Measurements from ENCODE around the gene TSPAN8.
"Not testable (repeated sequence)": the region's sequence is repeated elsewhere in the genome, so short reads cannot be mapped to it uniquely, and the experiment has no call there.

The TSPAN8 gene

DNA sequence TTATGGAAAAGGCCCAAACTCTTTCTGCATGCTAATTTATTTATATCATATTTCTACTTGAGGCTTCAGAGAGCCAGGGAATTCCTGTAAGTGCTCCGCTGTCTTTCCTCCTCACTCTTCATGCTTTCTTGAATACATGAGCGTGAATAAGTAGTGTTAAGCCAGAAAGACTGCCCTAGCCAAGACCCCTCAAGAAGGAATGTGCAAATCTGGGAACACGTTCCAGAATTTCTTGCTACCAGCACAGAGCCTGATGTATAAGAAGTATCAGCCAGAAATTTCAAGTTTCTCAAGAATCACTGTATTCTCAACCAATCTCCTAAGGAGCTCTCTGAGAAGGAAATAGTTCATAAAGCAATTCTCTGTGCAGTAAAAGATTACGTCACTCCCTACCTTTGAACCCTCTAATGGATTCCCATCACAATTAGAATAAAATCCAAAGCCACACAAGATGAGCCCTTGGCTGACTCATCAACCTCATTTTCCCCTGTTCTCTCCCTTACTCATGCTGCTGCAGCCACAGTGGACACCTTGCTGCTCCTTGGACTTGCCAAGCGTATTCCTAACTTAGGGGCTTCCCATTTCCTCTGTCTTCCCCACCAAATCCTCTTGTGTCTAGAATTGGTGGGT lies 6.9 kb upstream of the TSPAN8 start:
- no peak overlapping the region for H3K4me3 ChIP-seq (ENCODE audit: low read depth, low read length)

DNA sequence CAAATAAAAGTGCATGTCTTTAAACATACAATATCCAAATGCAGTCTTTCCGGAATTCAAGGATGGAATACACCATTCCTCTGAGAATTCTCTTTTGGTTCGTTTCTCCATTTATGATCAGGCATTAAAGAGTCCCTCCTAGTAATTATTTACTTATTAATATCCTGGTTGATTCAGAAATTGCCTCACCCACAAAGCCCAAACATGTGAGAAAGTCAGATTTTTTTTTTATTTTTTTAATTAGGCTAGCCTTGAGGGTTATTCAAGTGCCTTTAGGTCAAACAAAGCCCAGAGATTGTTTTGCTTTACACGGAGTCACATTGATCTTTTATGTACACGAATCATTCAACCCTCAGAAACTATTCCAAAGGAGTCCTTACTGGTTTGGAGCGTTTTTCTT lies 6.4 kb upstream of the TSPAN8 start:
- H3K4me3 ChIP-seq (ENCODE audit: low read depth, low read length), result no peak overlapping the region

DNA sequence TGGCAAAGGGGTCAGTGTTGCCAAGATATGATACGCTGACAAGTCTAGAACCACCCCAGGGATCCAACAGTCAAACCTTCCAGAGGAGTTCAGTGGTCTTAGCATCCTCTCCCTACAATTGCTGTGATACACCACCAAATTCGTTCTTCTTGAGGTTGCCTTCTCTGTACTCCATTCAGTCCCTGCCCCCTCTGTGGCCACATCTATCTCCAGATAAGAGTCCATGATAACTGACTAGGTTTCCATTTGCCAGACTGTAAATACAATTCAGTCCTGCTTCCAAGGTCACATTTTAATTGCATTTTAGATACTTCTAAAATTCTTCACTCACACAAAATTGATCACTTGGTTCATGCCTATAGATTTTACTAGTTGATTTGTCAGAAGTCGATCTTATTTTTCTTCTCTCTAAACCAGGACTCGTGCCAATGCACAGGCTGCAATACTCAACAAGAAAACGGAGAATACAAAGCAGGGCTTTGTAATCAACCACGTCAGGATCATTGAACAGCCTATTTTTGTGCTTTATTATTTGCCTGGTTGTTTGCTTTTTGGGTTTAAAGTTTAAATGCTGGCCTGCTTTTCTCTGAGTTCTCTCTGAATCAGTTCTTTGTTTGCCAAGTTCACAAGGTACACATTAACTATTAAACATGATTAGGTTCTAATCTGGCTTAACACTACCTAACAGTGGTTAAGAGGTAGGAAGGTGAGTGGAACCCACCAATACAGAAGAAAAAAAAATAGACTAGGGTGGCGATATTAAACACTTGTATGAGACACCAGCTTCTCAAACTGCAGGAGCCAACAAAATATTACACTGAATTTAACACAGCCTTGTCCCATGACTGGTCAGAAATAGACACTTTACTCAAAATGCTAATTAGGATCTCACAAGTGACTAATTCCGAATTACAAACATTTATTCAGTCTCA lies 5.3 kb upstream of the TSPAN8 start:
- no peak overlapping the region for H3K4me3 ChIP-seq (ENCODE audit: low read depth, low read length)

DNA sequence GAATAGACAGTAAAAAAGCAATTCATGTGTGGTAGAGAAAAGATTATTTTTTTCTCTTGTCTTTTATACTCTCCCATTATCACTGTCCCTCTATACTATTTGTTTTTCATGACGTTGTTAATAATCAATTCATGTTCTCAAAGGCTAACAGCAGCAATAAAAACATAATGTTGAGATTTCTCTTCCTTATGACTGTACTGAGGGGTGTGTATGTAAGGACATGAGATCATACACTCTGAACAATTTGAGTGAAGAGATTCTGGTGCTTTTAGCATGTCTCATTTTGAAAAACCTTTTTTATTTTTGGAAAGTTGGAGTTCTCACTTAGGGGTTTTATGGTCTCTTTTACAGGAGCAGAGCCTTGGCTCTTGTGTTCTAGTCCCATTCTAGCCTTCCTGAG lies 3.8 kb upstream of the TSPAN8 start:
- H3K4me3 ChIP-seq (ENCODE audit: low read depth, low read length), result no peak overlapping the region

DNA sequence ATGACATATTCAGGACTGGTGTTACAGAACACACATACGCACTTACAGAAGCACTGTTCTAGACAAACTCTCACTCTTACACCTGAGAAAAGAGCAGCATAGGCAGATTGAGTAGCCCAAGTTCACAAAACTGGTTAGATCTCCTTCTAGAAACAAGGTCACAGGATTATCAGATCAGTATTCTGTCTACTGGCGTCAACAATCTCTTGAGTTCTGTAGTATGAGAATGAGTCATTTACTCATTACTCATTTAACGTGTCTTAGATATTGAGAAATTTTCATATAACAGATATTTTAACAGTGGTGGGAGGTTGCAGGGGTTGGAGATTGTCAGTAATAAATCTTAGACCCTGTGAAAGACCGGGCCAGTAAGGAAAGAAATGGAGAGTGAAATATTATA lies 2.8 kb upstream of the TSPAN8 start:
- no peak overlapping the region for H3K4me3 ChIP-seq (ENCODE audit: low read depth, low read length)

DNA sequence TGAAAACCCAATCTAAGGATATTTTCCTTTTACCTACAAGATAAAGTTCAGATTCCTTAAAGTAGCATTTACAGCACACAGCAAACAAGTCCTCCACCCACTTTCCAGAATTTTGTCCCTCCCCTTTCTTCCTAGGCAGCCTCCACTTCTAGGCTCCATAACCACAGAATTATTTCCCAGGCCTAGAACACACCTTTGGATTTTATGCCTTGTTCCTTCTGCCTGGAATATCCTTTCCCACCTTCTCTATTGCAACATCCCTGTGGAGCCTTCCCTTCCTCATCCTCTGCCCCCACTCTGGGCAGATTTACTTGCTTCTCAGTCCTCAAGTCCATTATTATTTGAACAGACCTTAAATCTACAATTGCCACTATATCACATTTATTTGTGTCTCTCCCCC lies 2.1 kb upstream of the TSPAN8 start:
- H3K4me3 ChIP-seq (ENCODE audit: low read depth, low read length), result no peak overlapping the region

DNA sequence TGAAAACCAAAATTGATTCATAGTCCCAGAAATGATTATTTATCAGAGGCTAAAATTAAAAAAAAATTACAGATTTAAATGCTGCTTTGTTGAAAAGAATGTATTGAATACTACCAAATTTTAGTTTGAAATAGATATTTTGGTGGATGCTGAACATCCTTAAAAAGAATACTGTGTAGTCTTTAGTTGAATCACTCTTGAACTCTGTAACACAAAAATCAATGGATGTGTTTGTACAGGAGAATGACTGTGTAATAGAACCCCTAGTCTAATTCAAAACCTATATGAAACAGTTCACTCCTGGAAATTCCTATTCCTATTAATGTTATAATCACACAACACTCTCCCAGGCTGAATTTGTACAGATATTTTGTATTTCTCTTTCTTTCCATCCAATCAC lies 1.5 kb upstream of the TSPAN8 start:
- no peak overlapping the region for H3K4me3 ChIP-seq (ENCODE audit: low read depth, low read length)

DNA sequence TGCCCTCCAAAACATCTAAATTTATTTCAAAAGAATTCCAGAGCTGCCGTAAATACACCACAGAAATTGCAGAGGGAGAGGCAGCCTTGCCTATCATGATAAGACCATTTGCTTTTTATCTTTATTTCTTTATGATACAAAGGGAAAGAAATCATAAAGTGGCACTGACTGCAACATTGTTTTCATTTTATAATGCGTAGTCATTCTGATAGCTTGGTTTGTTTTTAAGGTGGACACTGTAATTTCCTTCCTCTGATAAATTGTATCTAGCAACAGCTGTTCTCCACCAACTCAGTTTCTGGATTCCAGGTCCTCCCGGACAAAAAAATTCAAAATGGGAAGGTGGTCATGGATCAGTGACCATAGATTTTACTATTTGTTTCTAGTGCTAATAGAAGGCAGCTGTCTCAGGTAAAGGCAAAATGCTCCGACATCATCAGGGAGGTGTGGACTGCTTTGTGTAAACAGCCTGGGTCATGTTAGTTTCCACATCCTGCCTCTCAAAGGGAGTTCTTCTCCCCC lies 623 bp upstream of the TSPAN8 start:
- H3K4me3 ChIP-seq (ENCODE audit: low read depth, low read length), result no peak overlapping the region

DNA sequence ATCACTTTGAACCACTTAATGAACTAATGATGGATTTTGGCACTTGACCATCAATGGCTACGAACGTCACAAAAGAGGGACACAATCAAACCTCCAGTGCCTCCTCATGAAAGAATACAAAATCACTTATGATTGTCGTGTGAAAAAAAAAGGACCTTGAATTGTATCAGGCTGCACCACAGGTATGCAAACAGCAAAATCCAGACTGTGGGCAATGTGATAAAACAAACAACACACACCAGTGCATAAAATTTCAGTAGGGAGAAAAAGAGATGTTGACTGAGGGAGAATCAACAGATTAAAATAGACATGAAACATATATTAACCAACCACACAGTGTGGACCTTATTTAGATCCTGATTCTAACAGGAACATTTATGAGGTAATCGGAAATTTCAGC lies 2.6 kb downstream of the TSPAN8 start:
- no peak overlapping the region for H3K4me3 ChIP-seq (ENCODE audit: low read depth, low read length)

DNA sequence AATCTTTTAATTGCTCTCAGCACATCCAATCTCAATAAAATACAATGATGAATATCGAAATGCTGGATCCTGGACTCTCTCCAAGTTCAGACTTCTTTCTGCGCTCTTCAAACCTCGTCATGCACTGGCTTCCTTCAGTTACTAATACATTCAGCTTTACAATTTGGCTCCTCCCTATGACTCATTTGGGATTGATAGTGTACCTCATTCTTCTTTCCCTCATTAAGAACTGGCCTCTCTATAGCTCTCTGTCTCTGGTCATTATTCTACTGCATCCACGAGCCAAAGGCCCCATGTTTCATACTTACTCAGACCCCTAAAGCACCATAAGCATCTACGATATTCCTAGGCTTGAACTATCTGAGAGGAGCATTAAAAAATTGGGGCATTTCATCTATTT lies 4.9 kb downstream of the TSPAN8 start:
- H3K4me3 ChIP-seq (ENCODE audit: low read depth, low read length), result no peak overlapping the region

DNA sequence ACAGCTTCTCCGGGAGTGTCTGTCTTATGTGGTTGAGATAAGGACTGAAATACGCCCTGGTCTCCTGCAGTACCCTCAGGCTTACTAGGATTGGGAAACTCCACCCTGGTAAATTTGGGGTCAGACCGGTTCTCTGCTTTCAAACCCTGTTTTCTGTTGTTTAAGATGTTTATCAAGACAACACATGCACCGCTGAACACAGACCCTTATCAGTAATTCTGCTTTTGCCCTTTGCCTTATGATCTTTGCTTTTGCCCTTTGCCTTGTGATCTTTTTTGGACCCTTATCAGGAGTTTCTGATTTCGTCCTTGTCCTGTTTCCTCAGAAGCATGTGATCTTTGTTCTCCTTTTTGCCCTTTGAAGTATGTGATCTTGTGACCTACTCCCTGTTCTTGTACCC lies 7.8 kb downstream of the TSPAN8 start:
- not testable (repeated sequence) for H3K4me3 ChIP-seq (ENCODE audit: low read depth, low read length)

DNA sequence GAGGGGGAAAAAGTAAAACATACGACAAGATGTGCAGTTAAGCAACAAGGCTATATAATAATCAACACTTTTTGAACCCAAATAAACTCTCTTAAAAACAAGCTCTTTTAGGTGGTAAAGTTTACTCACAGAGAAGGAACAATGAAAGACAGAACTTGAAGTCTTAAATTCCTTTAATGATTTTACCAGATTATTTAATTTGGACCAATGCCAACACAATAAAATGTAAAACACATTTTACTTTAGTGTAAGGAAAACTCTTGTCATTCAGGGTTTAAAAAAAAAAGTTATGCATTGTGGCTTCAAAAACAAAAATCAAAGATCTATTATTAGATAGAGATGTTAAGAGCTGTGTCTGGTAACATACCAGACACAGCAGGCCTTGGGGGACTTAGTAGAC lies 13.1 kb downstream of the TSPAN8 start:
- no peak overlapping the region for H3K4me3 ChIP-seq (ENCODE audit: low read depth, low read length)

DNA sequence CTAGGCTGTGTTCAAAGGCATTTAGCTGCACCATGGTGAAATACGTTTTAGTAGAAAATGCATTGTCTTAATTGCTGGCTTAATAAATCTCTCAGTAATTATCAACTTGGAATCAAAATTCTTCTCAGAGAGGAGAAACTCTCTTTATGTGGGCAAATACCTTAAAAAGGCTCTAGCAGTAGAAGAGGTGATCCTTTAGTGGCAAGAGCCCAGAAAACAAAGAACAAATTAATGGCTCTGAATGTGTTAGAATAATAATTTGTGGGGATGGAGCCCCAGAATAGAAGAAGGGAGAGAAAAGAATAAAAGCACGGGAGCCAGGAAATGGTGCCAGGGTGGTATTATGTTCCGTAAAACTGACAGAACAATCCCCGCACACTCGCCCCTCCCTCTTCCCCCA lies 14.8 kb downstream of the TSPAN8 start:
- no peak overlapping the region for H3K4me3 ChIP-seq (ENCODE audit: low read depth, low read length)

DNA sequence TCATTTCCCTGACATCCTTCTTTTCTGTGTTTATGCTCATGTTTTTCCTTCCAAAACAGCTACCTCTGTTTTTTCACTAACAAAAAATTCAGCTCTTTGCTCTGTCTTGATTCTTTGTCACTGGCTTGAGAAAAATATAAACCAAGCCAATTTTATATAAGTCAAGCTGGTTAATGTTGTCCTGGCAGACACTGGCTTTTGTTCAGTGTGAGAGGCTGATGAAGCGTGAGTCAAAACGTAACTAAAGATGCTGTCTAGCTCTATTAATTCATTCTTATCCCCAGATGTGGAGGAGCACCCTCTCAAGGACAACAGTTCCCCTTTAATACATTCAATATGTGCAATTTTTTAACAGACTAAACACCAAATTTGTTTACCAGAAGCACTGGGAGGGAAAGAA lies 15.8 kb downstream of the TSPAN8 start:
- H3K4me3 ChIP-seq (ENCODE audit: low read depth, low read length), result no peak overlapping the region

DNA sequence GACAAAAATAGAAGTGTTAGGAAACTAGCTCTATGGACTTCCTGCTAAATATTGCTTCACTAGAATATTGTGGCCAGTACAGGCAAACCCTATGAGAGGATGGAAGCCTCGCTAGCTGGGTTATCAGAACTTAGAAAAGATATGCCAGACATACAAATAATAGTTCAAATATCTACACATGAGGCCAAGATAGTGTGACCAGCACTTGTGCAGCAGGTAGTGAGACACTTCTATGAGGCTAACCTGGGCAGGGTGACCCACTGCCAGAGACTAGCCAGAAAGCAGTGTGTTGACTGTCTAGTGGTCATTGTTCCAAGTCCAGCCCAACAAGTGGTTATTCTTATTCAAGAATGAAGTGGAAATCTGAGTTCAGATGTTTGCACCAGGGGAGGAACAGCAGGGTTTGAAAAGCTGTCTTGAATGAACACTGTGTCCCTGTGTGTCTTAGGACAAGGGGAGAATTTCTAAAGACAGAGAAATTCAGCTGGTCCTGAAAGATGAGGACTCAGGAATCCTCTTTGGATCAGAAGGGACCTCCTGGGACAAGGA lies 16.3 kb downstream of the TSPAN8 start:
- no peak overlapping the region for H3K4me3 ChIP-seq (ENCODE audit: low read depth, low read length)

DNA sequence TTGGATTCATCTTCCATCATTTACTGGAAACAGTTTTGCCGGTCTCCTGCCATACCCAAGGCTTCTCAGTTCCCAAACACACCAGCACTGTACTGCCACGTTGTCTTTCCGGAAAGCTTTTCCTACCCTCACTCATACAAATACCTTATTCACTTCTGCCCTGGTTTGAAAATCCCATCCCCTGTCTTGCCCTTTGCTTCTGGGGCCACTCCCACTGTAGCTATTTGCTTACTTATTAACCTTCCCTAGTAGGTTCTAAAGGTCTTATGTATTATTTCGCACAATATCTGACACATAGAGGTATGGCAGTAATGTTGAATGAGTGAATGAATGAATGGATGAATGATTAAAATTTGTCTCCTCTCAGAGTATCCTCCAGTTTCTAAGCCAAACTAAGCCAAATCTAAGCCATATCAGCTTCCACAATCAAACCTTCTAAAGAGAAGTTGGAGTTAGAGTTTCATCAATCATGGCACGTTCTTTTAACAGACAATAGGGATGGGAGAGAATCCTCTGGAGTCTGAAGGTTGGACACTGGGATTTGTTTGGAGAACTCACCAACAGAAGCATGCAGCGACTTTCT lies 18.6 kb downstream of the TSPAN8 start:
- no peak overlapping the region for H3K4me3 ChIP-seq (ENCODE audit: low read depth, low read length)

DNA sequence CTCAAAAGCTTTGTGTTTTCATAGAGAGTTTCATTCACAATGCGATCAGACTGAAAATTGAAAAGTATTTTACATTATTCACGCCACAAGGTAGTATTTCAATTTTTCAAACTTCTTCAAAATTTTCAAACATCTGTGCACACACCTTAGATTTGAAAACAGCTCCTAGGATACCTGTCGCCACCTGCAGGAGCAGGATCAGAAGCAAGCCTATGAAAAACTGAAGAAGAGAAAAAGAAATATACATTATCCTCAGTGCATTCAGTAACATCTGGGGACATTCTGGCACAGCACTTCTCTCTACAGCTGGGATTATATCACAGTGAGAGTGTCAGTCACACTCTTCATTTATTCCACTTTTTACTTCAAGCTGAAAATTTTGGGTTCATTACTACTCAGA lies 19.8 kb downstream of the TSPAN8 start:
- H3K4me3 ChIP-seq (ENCODE audit: low read depth, low read length), result no peak overlapping the region

DNA sequence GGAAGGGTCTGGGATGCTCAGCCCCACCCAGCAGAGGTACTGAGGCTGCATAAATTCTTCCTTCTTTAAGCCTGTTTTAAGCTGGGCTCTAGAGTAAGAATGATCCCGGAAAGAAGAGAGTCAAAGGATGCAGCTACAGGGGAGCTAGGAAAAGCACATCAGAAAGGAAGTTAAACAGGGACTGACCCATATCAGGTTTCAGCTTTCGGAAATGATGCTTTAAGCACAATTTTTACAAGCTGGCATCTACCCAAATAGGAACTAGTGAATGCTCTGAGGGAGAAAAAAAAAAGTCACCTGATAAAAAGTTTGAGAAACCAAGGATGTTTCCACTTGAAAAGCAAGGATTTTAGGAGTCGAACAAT lies 22.0 kb downstream of the TSPAN8 start:
- no peak overlapping the region for H3K4me3 ChIP-seq (ENCODE audit: low read depth, low read length)

DNA sequence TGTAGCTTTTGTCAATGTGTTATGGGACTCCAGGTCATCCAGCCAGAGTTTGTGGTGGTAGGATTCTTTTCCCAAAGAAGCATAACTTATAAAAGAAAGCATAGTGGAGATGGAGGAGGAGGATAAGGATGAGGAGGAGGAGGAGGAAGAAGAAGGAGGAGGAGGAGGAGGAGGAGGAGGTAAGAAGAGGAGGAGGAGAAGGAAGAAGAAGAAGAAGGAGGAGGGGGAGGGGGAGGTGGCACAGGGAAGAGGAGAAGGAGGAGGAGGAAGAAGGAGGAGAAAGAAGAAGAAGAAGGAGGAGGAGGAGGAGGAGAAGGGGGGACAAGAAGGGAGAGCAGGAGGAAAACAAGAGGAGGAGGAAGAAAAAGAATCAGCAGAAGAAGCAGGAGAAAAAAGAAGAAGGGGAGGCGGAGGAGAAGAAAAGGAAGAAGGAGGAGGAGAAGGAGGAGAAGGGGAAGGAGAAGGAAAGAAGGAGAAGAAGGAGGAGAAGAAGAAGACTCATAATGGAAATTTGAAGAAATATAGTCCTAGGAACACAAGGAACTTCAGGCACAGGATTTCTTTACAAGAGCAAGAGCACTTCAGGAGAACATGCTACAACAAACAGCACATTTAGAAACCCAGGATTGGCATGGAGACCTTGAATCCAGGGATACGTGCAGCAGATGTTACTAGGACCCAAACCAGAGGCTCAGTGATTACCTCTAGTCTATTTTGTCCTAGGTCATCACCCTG lies 22.6 kb downstream of the TSPAN8 start:
- no peak overlapping the region for H3K4me3 ChIP-seq (ENCODE audit: low read depth, low read length)

DNA sequence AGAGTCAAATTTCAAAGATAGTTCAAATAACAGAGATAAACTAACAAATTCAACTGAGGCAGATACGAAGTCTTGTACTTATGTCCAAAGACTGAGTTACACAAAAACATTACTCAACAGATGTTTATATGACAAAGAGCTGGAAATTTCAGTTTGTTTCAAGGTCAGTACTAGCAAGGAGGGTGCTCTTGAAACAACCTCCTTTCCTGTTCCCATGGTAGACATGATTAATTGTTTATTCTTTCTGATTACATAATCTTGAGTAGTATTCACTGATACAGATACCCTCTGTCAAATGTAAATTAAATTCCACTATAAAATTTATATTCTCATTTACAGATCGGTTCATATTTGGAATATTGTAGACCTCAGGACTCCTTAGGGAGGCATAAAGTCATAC lies 23.4 kb downstream of the TSPAN8 start:
- H3K4me3 ChIP-seq (ENCODE audit: low read depth, low read length), result no peak overlapping the region

DNA sequence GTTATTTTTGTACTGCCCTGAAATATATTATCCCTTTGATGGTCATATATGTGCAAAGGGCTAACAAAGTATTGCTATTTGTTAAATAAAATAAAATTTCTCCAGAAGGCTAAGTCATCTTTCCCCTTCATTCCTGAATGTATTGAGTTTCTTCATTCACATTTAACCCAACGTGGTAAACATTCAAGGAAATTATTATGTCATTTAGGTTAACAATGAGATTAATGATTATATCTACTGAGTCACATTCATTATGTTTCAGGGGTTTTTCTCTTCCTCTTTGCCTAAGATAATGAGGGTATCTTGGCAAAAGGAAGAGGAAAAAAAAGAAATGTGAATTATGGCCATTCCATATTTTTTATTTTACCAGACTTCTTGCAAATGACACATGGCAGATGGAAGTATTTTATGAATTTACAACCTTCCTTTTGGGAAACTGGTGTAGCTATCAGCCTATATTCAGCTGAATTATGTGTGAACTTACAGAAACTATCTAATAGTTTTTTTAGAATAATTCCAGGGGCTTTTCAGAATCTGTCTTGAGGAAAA lies 27.2 kb downstream of the TSPAN8 start:
- no peak overlapping the region for H3K4me3 ChIP-seq (ENCODE audit: low read depth, low read length)
